Lower leg skin (tissue), 4 donors: ENCODE measurements around the gene SNX5. TPM values are rescaled to one million over a fixed set of nuclear protein-coding genes. Genes with fewer than 3 reads are reported as not detected.

Experiments
- DNase-seq, 2 donors: peaks; one replicate each; pipeline ENCODE4 v3.0.0-alpha.2; 2019; ENCODE audit warnings: low spot score in 2 of 2
- H3K4me3 ChIP-seq: fragments of 200-600 bp; sonication (generic); 2 replicates; pipeline ENCODE4 v1.5.1; 2017; ENCODE audit warnings: mild to moderate bottlenecking, low read depth; ENCODE audit not compliant: poor library complexity, severe bottlenecking
- CTCF ChIP-seq, 3 donors: fragments of 450-650 bp; IDR thresholded peaks; one replicate each; pipeline ENCODE4 v1.5.1; 2016; ENCODE audit warnings: antibody characterized with exemption in 3 of 3, mild to moderate bottlenecking in 3 of 3, moderate library complexity in 2 of 3
- POLR2A ChIP-seq, 2 donors: fragments of 450-650 bp; IDR thresholded peaks; one replicate each; pipeline ENCODE4 v1.6.1; 2016 to 2017; ENCODE audit warnings: antibody characterized with exemption in 2 of 2, mild to moderate bottlenecking in 1 of 2, moderate library complexity in 1 of 2
- WGBS, 2 donors: methylation state at CpG; one replicate each; pipeline ENCODE4 v1.1.5; 2018; 5-methylcytosine and 5-hydroxymethylcytosine counted together
- intact Hi-C: fragments of 100-400 bp; cut with DNase I; formaldehyde crosslinking; loops from one replicate; pipeline ENCODE4 v1.15.0; 2023; ENCODE audit warnings: low total_unique reads
- total RNA-seq, 4 donors: library from RNA; depleted of rRNA; stranded (reverse); fragments of >200 nt; gene quantifications; one replicate each; pipeline ENCODE4 v1.1.0, GENCODE V29; 2016

The SNX5 gene
- total RNA-seq, 4 donors from 2014 or later = 44.6 to 70.7 (median 66.0) TPM

- no peak overlapping the region for H3K4me3 ChIP-seq
- intact Hi-C loops = no loop called here
- no peak for DNase-seq
- WGBS, 2 donors = 89 to 91% methylated on average over 21 of the region's 21 CpGs
- TF ChIP-seq CTCF (IDR thresholded peaks at IDR 0.05) = no peak
- TF ChIP-seq POLR2A (IDR thresholded peaks at IDR 0.05) = no peak
Observed at GRCh38 chr20:18011951-18012645, 43.5 kb upstream of the SNX5 start.

GRCh38 chr20:18011482-18011881 lies 42.9 kb upstream of the SNX5 start:
- H3K4me3 ChIP-seq = no peak overlapping the region
- intact Hi-C loops = no loop called here
- 91 to 92% methylated on average over 14 of the region's 14 CpGs for WGBS, 2 donors
- TF ChIP-seq POLR2A (IDR thresholded peaks at IDR 0.05) (no peak), CTCF (IDR thresholded peaks at IDR 0.05) (no peak)
- no peak for DNase-seq

GRCh38 chr20:18009116-18009515 lies 40.5 kb upstream of the SNX5 start:
- H3K4me3 ChIP-seq = no peak overlapping the region

GRCh38 chr20:18007534-18008292 lies 39.1 kb upstream of the SNX5 start:
- intact Hi-C loops = loop anchor here (10.0 kb wide), 1 partner anchor 323 kb away; the partner anchor contains the start of gene RRBP1
- H3K4me3 ChIP-seq = no peak overlapping the region
- 59 to 61% methylated on average over 18 to 19 of the region's 19 CpGs for WGBS, 2 donors
- DNase-seq = no peak
- TF ChIP-seq CTCF (IDR thresholded peaks at IDR 0.05) = no peak
- no peak for TF ChIP-seq POLR2A (IDR thresholded peaks at IDR 0.05)

More at GRCh38 chr20:18009116-18009515, 40.5 kb upstream of the SNX5 start:
- WGBS, 2 donors = 88 to 95% methylated on average over 7 of the region's 7 CpGs
- DNase-seq = no peak
- TF ChIP-seq CTCF (IDR thresholded peaks at IDR 0.05) (no peak), POLR2A (IDR thresholded peaks at IDR 0.05) (no peak)
- intact Hi-C loops = loop anchor here (10.0 kb wide), 1 partner anchor 324 kb away; the partner anchor contains the start of gene RRBP1

- no peak overlapping the region for H3K4me3 ChIP-seq
- intact Hi-C loops = loop anchor here (10.0 kb wide), 1 partner anchor 322 kb away; the partner anchor contains the start of gene RRBP1
- WGBS, 2 donors = 93 to 98% methylated on average over 7 of the region's 7 CpGs
- no peak for DNase-seq
- no peak for TF ChIP-seq CTCF (IDR thresholded peaks at IDR 0.05)
- no peak for TF ChIP-seq POLR2A (IDR thresholded peaks at IDR 0.05)
Observed at GRCh38 chr20:18006684-18007083, 38.1 kb upstream of the SNX5 start.
